ENCODE data around the gene CCDC3.

The CCDC3 gene

GRCh38 chr10:12909182-12909835 is 92.2 kb downstream of the CCDC3 start:
- no peaks in the 10 kb centered on the region for H3K36me3 ChIP-seq
- no peaks in the 10 kb centered on the region for H3K9me3 ChIP-seq (ENCODE audit: severe bottlenecking)
- H3K27me3 ChIP-seq (ENCODE audit: insufficient read depth, low read depth, severe bottlenecking): no peaks in the 10 kb centered on the region
- H3K27ac ChIP-seq: no peak overlapping the region
- no peak overlapping the region for H3K4me3 ChIP-seq (ENCODE audit: low read depth, low read length)
- no peak for TF ChIP-seq CTCF (IDR thresholded peaks at IDR 0.05; ENCODE audit: low read depth, low read length)
- DNase-seq: no peak

GRCh38 chr10:12908773-12909172 is 92.7 kb downstream of the CCDC3 start:
- H3K36me3 ChIP-seq: no peaks in the 10 kb centered on the region

GRCh38 chr10:12907656-12908055 is 93.9 kb downstream of the CCDC3 start:
- H3K9me3 ChIP-seq (ENCODE audit: severe bottlenecking): no peaks in the 10 kb centered on the region
- TF ChIP-seq CTCF (IDR thresholded peaks at IDR 0.05; ENCODE audit: low read depth, low read length): no peak
- H3K27ac ChIP-seq: no peak overlapping the region
- no peak overlapping the region for H3K4me3 ChIP-seq (ENCODE audit: low read depth, low read length)
- DNase-seq: no peak
- no peaks in the 10 kb centered on the region for H3K36me3 ChIP-seq
- H3K27me3 ChIP-seq (ENCODE audit: insufficient read depth, low read depth, severe bottlenecking): no peaks in the 10 kb centered on the region

More at GRCh38 chr10:12908773-12909172, 92.7 kb downstream of the CCDC3 start:
- no peak overlapping the region for H3K4me3 ChIP-seq (ENCODE audit: low read depth, low read length)
- H3K27me3 ChIP-seq (ENCODE audit: insufficient read depth, low read depth, severe bottlenecking): no peaks in the 10 kb centered on the region
- TF ChIP-seq CTCF (IDR thresholded peaks at IDR 0.05; ENCODE audit: low read depth, low read length): no peak
- DNase-seq: no peak
- no peak overlapping the region for H3K27ac ChIP-seq
- no peaks in the 10 kb centered on the region for H3K9me3 ChIP-seq (ENCODE audit: severe bottlenecking)

GRCh38 chr10:12906051-12906541 is 95.4 kb downstream of the CCDC3 start:
- Histone ChIP-seq H3K27ac (no peak overlapping the region), H3K9me3 (ENCODE audit: severe bottlenecking) (no peaks in the 10 kb centered on the region), H3K4me3 (ENCODE audit: low read depth, low read length) (no peak overlapping the region), H3K36me3 (no peaks in the 10 kb centered on the region), H3K27me3 (ENCODE audit: insufficient read depth, low read depth, severe bottlenecking) (no peaks in the 10 kb centered on the region)
- TF ChIP-seq CTCF (IDR thresholded peaks at IDR 0.05; ENCODE audit: low read depth, low read length): no peak
- DNase-seq: no peak

DNA sequence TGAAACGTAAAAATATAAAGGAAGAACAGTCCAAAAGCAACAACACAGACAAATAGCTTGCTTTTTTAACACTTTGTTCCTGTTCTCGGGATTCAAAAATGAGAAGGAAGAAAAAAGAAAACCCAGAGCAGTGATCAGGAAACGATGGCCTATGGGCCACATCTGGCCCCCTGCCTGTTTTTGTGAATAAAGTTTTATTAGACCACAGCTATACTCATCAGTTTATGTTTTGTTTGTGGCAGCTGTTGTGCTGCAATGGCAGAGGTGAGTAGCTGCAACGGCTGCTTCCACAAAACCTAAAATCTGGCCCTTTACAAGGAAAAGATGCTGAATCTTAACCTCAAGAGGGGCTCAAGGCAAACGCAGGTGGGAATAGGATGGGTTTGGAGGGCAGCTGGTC is 96.4 kb downstream of the CCDC3 start:
- Histone ChIP-seq H3K27me3 (ENCODE audit: insufficient read depth, low read depth, severe bottlenecking) (no peaks in the 10 kb centered on the region), H3K9me3 (ENCODE audit: severe bottlenecking) (no peaks in the 10 kb centered on the region), H3K4me3 (ENCODE audit: low read depth, low read length) (no peak overlapping the region), H3K36me3 (no peaks in the 10 kb centered on the region), H3K27ac (no peak overlapping the region)
- TF ChIP-seq CTCF (IDR thresholded peaks at IDR 0.05; ENCODE audit: low read depth, low read length): no peak
- DNase-seq: no peak

- H3K27me3 ChIP-seq (ENCODE audit: insufficient read depth, low read depth, severe bottlenecking): no peaks in the 10 kb centered on the region
- H3K9me3 ChIP-seq (ENCODE audit: severe bottlenecking): no peaks in the 10 kb centered on the region
- DNase-seq: no peak
- H3K27ac ChIP-seq: no peak overlapping the region
- H3K4me3 ChIP-seq (ENCODE audit: low read depth, low read length): no peak overlapping the region
- no peaks in the 10 kb centered on the region for H3K36me3 ChIP-seq
- TF ChIP-seq CTCF (IDR thresholded peaks at IDR 0.05; ENCODE audit: low read depth, low read length): no peak
Measured at GRCh38 chr10:12902851-12903358, 98.6 kb downstream of the CCDC3 start.

All from WERI-Rb-1 (cell line).